ENCODE results near the gene PRDM13. TPM values are rescaled to one million over a fixed set of nuclear protein-coding genes. Genes with fewer than 3 reads are reported as not detected.

Gene PRDM13
- not detected for total RNA-seq

GRCh38 chr6:99606656-99607415 lies at the start of gene PRDM13:
PRDM13 (plus strand) TSS chr6:99606833; CDS start chr6:99607035, 202 bp downstream.
- TF ChIP-seq EP300 (IDR thresholded peaks at IDR 0.05; ENCODE audit: low read depth) (no peak), POLR2A (IDR thresholded peaks at IDR 0.05) (no peak), POLR2AphosphoS5 (IDR thresholded peaks at IDR 0.05) (no peak), CTCF (IDR thresholded peaks at IDR 0.05) (no peak)
- no peaks in the 10 kb centered on the region for H3K9me3 ChIP-seq
- no peak for DNase-seq
- no peak within 1 kb of the TSS for H3K4me3 ChIP-seq
- in situ Hi-C loops (cut with MboI; ENCODE audit: low pct_ligation_motif_present in 1 of 4, low pct_unique_long_range_greater_than_20kb in 1 of 4, low sequenced_read_pairs in 3 of 4) = no loop called here
- H3K36me3 ChIP-seq = no peaks in the 10 kb centered on the region
- H3K4me1 ChIP-seq = peaks cover 4 to 28% (median 22%) of the 10 kb centered on the region in 4 donors
- intact Hi-C loops (cut with DNase I; ENCODE audit: low total_unique reads) = no loop called here
- peaks cover 100% of the 10 kb centered on the region for H3K27me3 ChIP-seq
- WGBS, 2 donors (ENCODE audit: low coverage in 1 of 2) = 13% methylated on average over 52 of the region's 54 CpGs; no CpG with 5 or more reads in 1 of the 2 donors
- H3K27ac ChIP-seq = no peak within 1 kb of the TSS

GRCh38 chr6:99559057-99559456 lies 47.6 kb upstream of the PRDM13 start:
- Histone ChIP-seq H3K4me3 (no peak overlapping the region), H3K36me3 (peaks cover 0 to 37% (median 5%) of the 10 kb centered on the region in 4 donors), H3K4me1 (no peaks in the 10 kb centered on the region), H3K9me3 (no peaks in the 10 kb centered on the region), H3K27me3 (no peaks in the 10 kb centered on the region), H3K27ac (no peak overlapping the region)
- in situ Hi-C loops (cut with MboI; ENCODE audit: low pct_ligation_motif_present in 1 of 4, low pct_unique_long_range_greater_than_20kb in 1 of 4, low sequenced_read_pairs in 3 of 4) (no loop called here), intact Hi-C loops (cut with DNase I; ENCODE audit: low total_unique reads) (no loop called here)
- DNase-seq = no peak
- TF ChIP-seq CTCF (IDR thresholded peaks at IDR 0.05) (no peak), EP300 (IDR thresholded peaks at IDR 0.05; ENCODE audit: low read depth) (no peak), POLR2A (IDR thresholded peaks at IDR 0.05) (no peak), POLR2AphosphoS5 (IDR thresholded peaks at IDR 0.05) (no peak)
- 86% methylated on average over 2 of the region's 2 CpGs for WGBS, 2 donors (ENCODE audit: low coverage in 1 of 2)

DNA sequence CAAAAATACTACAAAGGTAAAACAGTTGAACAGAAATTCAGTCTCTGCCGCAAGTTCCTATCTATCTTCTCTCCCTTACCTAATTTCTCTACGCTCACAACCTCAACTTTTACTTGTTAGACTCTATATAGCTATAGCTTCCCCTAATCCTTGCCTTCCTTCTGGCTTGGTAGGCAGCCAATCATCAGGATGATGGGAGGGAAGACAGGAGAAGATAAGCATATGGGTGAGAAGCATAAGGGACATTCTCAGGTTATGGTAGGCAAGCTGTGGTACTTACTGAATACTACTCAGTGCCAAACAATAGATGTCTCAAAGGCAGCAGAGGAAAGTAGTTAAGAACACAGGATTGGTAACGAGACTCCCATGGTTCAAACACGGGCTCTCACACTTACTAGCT lies 46.0 kb upstream of the PRDM13 start:
- 96 to 98% methylated on average over 4 of the region's 4 CpGs for WGBS, 2 donors (ENCODE audit: low coverage in 1 of 2)
- Histone ChIP-seq H3K36me3 (peaks cover 0 to 24% (median under 1%) of the 10 kb centered on the region in 4 donors), H3K27ac (no peak overlapping the region), H3K4me1 (no peaks in the 10 kb centered on the region), H3K9me3 (no peaks in the 10 kb centered on the region), H3K4me3 (no peak overlapping the region), H3K27me3 (no peaks in the 10 kb centered on the region)
- no peak for DNase-seq
- TF ChIP-seq EP300 (IDR thresholded peaks at IDR 0.05; ENCODE audit: low read depth) (no peak), POLR2AphosphoS5 (IDR thresholded peaks at IDR 0.05) (no peak), CTCF (IDR thresholded peaks at IDR 0.05) (no peak), POLR2A (IDR thresholded peaks at IDR 0.05) (no peak)
- intact Hi-C loops (cut with DNase I; ENCODE audit: low total_unique reads) = no loop called here
- in situ Hi-C loops (cut with MboI; ENCODE audit: low pct_ligation_motif_present in 1 of 4, low pct_unique_long_range_greater_than_20kb in 1 of 4, low sequenced_read_pairs in 3 of 4) = no loop called here

DNA sequence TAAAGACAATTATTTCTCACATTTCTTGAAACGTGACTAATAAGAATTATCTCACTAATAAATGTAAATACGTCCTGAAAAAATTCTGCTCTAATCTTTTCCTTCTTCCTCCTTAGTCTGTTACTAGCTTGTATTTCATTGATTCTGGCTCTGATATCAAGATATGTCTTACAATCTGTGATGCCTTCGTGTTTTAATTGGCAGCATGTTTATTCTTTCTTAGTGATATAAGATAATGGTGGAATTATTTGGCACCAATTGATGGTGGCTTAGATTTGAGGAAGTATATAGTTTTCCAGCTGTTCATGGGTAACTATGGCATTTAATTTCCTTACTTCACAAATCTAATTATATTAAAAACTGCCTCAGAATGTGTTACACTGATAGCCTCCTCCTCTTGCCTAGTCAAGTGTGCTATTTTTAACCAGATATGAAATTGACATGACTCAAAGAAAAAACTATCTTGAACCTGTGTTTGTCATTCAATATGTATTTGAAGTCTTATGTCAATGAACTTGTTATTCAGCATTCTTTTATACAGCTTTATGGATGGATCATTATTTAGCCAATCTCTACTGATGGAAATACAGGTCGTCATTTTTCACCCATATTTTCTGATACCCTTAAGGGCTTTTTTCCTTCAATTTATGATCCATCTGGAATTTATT lies 43.4 kb upstream of the PRDM13 start:
- TF ChIP-seq POLR2AphosphoS5 (IDR thresholded peaks at IDR 0.05) (no peak), POLR2A (IDR thresholded peaks at IDR 0.05) (no peak), EP300 (IDR thresholded peaks at IDR 0.05; ENCODE audit: low read depth) (no peak), CTCF (IDR thresholded peaks at IDR 0.05) (no peak)
- intact Hi-C loops (cut with DNase I; ENCODE audit: low total_unique reads) (loop anchor here (2.0 kb wide), 1 partner anchor 14 kb away; no protein-coding TSS in a partner anchor), in situ Hi-C loops (cut with MboI; ENCODE audit: low pct_ligation_motif_present in 1 of 4, low pct_unique_long_range_greater_than_20kb in 1 of 4, low sequenced_read_pairs in 3 of 4) (no loop called here)
- no peaks in the 10 kb centered on the region for H3K27me3 ChIP-seq
- no peak overlapping the region for H3K27ac ChIP-seq
- WGBS, 2 donors (ENCODE audit: low coverage in 1 of 2) = 60 to 77% methylated on average over 4 of the region's 4 CpGs
- H3K4me1 ChIP-seq = peaks cover 6 to 16% (median 12%) of the 10 kb centered on the region in 4 donors
- H3K4me3 ChIP-seq = no peak overlapping the region
- H3K36me3 ChIP-seq = peaks cover 0 to 3% (median 0%) of the 10 kb centered on the region in 4 donors
- H3K9me3 ChIP-seq = no peaks in the 10 kb centered on the region
- no peak for DNase-seq

Data from transverse colon (tissue), 4 donors.